Esophagus squamous epithelium (tissue), 5 donors: ENCODE results near the gene DDX52. TPM values are rescaled to one million over a fixed set of nuclear protein-coding genes. Genes with fewer than 3 reads are reported as not detected.
"Not testable (repeated sequence)": the region's sequence is repeated elsewhere in the genome, so short reads cannot be mapped to it uniquely, and the experiment has no call there.

Experiments
- DNase-seq: peaks from one replicate; lab custom pipeline; 2025; lab: John Stamatoyannopoulos, UW
- H3K27ac ChIP-seq, 4 donors: fragments of 200-600 bp; sonication (generic); one replicate each; pipeline ENCODE4 v1.5.1; 2016 to 2019; ENCODE audit warnings: mild to moderate bottlenecking in 1 of 4
- H3K27me3 ChIP-seq, 4 donors: fragments of 200-600 bp; sonication (generic); 1 replicate in 3 of 4; 2 replicates in 1 of 4; pipeline versions ENCODE4 v1.5.1 to v1.6.0; 2017 to 2021; ENCODE audit warnings: antibody characterized with exemption in 1 of 4
- H3K36me3 ChIP-seq, 3 donors: fragments of 200-600 bp; sonication (generic); one replicate each; pipeline ENCODE4 v1.5.1; 2016 to 2019
- H3K4me1 ChIP-seq, 3 donors: fragments of 200-600 bp; sonication (generic); one replicate each; pipeline ENCODE4 v1.5.1; 2017 to 2019
- H3K4me3 ChIP-seq, 4 donors: fragments of 200-600 bp; sonication (generic); 1 replicate in 3 of 4; 2 replicates in 1 of 4; pipeline ENCODE4 v1.5.1; 2016 to 2019; ENCODE audit warnings: mild to moderate bottlenecking in 2 of 4, moderate library complexity in 1 of 4
- H3K9me3 ChIP-seq, 3 donors: fragments of 200-600 bp; sonication (generic); one replicate each; pipeline ENCODE4 v1.5.1; 2016 to 2019
- POLR2A ChIP-seq, 4 donors: fragments of 450-650 bp; IDR thresholded peaks; one replicate each; pipeline ENCODE4 v1.6.1; 2017; ENCODE audit warnings: antibody characterized with exemption in 4 of 4, mild to moderate bottlenecking in 4 of 4, moderate library complexity in 3 of 4
- WGBS, 2 donors: methylation state at CpG; one replicate each; pipeline ENCODE4 v1.1.5; 2018; 5-methylcytosine and 5-hydroxymethylcytosine counted together
- intact Hi-C: fragments of 100-400 bp; cut with DNase I; formaldehyde crosslinking; loops from one replicate; pipeline ENCODE4 v1.15.0; 2022
- total RNA-seq, 4 donors: library from RNA; depleted of rRNA; stranded (reverse); fragments of >200 nt; gene quantifications; one replicate each; pipeline ENCODE4 v1.1.0, GENCODE V29; 2016
- TF ChIP-seq, protein P1 (sequence below), 6 experiments: fragments of 450-650 bp in 4 of 6; fragments of 200-600 bp in 2 of 6; sonication (generic) in 2 of 6; IDR thresholded peaks; one replicate each; pipeline ENCODE4 v1.5.1; 2016 to 2019; ENCODE audit warnings: antibody characterized with exemption in 6 of 6, mild to moderate bottlenecking in 4 of 6, moderate library complexity in 4 of 6
- donor health status: DM: yes; HTN: yes; CAD: no.

The DDX52 gene
- total RNA-seq, 4 donors from 2014 or later: 13.3 to 27.7 (median 21.6) TPM

DNA sequence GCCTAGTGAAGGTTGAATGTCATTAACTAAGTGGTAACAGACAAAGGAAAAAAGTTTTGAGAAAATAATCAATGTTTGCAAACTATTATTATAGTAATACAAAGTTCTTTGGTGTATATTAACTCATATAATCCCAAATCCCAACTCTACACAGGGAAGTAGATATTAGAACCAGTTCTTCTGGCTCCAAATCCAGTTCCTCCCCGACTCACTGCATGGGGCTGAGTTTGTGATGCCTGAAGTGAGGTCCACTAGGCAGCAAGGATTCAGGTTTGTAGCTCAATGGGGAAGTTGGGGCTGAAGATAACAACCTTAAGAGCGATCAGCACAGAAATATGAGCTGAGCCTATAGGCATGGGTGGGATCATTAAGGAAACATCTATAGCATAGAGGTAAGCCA lies 28.4 kb downstream of the DDX52 start:
- 65 to 76% methylated on average over 2 of the region's 2 CpGs for WGBS, 2 donors
- Histone ChIP-seq H3K4me3 (no peak overlapping the region), H3K27ac (peak overlapping the region in 2 of 4 donors; percentile 19 to 60), H3K4me1 (peaks cover 0 to 9% (median 2%) of the 10 kb centered on the region in 3 donors), H3K9me3 (no peaks in the 10 kb centered on the region), H3K27me3 (no peaks in the 10 kb centered on the region), H3K36me3 (peaks cover 0 to 75% (median 8%) of the 10 kb centered on the region in 3 donors)
- no peak for DNase-seq
- intact Hi-C loops: no loop called here
- TF ChIP-seq, protein P1, sequence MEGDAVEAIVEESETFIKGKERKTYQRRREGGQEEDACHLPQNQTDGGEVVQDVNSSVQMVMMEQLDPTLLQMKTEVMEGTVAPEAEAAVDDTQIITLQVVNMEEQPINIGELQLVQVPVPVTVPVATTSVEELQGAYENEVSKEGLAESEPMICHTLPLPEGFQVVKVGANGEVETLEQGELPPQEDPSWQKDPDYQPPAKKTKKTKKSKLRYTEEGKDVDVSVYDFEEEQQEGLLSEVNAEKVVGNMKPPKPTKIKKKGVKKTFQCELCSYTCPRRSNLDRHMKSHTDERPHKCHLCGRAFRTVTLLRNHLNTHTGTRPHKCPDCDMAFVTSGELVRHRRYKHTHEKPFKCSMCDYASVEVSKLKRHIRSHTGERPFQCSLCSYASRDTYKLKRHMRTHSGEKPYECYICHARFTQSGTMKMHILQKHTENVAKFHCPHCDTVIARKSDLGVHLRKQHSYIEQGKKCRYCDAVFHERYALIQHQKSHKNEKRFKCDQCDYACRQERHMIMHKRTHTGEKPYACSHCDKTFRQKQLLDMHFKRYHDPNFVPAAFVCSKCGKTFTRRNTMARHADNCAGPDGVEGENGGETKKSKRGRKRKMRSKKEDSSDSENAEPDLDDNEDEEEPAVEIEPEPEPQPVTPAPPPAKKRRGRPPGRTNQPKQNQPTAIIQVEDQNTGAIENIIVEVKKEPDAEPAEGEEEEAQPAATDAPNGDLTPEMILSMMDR (IDR thresholded peaks at IDR 0.05): no peak
- no peak for TF ChIP-seq POLR2A (IDR thresholded peaks at IDR 0.05)

DNA sequence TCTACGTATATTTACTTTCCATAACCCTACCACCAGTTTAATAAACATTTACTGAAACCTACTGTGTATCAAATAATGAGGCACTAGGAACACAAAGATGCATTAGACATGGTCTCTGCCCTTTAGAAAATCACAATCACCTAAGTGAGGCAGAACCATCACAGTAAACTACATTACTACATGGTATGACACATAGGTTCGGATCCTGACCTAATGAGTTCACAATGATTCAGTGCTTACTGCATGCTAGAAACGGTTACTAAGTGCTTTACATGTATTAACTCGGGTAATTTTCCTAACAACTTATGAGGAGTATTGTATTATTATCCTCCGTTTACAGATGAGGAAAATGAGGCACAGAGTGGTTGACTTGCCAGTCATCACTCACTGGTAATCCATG lies 28.9 kb downstream of the DDX52 start:
- no peak for DNase-seq
- TF ChIP-seq, protein P1 (IDR thresholded peaks at IDR 0.05): no peak
- no peak for TF ChIP-seq POLR2A (IDR thresholded peaks at IDR 0.05)
- Histone ChIP-seq H3K27ac (peak overlapping the region in 2 of 4 donors; percentile 19 to 60), H3K4me1 (peaks cover 0 to 13% (median 4%) of the 10 kb centered on the region in 3 donors), H3K4me3 (no peak overlapping the region), H3K9me3 (no peaks in the 10 kb centered on the region), H3K36me3 (peaks cover 0 to 71% (median 8%) of the 10 kb centered on the region in 3 donors), H3K27me3 (no peaks in the 10 kb centered on the region)
- WGBS, 2 donors: 57 to 63% methylated on average over 5 of the region's 5 CpGs
- intact Hi-C loops: no loop called here

GRCh38 chr17:37610971-37611370 lies 32.3 kb downstream of the DDX52 start:
- 79 to 83% methylated on average over 1 of the region's 1 CpG for WGBS, 2 donors
- H3K27me3 ChIP-seq: no peaks in the 10 kb centered on the region
- H3K9me3 ChIP-seq: no peaks in the 10 kb centered on the region
- H3K36me3 ChIP-seq: peaks cover 0 to 36% (median 3%) of the 10 kb centered on the region in 3 donors
- H3K27ac ChIP-seq: no peak overlapping the region
- TF ChIP-seq POLR2A (IDR thresholded peaks at IDR 0.05): no peak
- TF ChIP-seq, protein P1 (IDR thresholded peaks at IDR 0.05): no peak
- H3K4me1 ChIP-seq: peaks cover 5 to 38% (median 8%) of the 10 kb centered on the region in 3 donors
- H3K4me3 ChIP-seq: no peak overlapping the region
- no peak for DNase-seq
- intact Hi-C loops: no loop called here

- H3K4me1 ChIP-seq: peaks cover 8 to 47% (median 14%) of the 10 kb centered on the region in 3 donors
- DNase-seq, intact Hi-C loops, H3K27me3 ChIP-seq, H3K9me3 ChIP-seq: not testable (repeated sequence)
- peak overlapping the region; percentile 79 to 100 (median 90) for H3K4me3 ChIP-seq
- H3K27ac ChIP-seq: peak overlapping the region in 3 of 4 donors; percentile 95 to 98 (median 96)
- H3K36me3 ChIP-seq: peaks cover 0 to 30% (median 3%) of the 10 kb centered on the region in 3 donors
- 61 to 75% methylated on average over 5 of the region's 5 CpGs for WGBS, 2 donors
Observed at GRCh38 chr17:37610041-37610420, 33.2 kb downstream of the DDX52 start.

GRCh38 chr17:37609170-37610040 lies 33.8 kb downstream of the DDX52 start, which contains the start of gene SYNRG:
Gene SYNRG, minus strand, starts transcription at chr17:37609418. Its CDS starts 63 bp downstream, at chr17:37609355.
- peak within 1 kb of the TSS; percentile 92 to 98 (median 96) for H3K27ac ChIP-seq
- WGBS, 2 donors: 2 to 5% methylated on average over 11 to 17 of the region's 60 CpGs
- no peaks in the 10 kb centered on the region for H3K27me3 ChIP-seq
- intact Hi-C loops: no loop called here
- TF ChIP-seq, protein P1 (IDR thresholded peaks at IDR 0.05): peak in 5 of 6 experiments; percentile 28 to 51 (median 48)
- peak in 3 of 4 donors; percentile 71 to 89 (median 87) for TF ChIP-seq POLR2A (IDR thresholded peaks at IDR 0.05)
- H3K4me3 ChIP-seq: peak within 1 kb of the TSS; percentile 79 to 100 (median 90)
- peaks cover 0 to 24% (median 3%) of the 10 kb centered on the region in 3 donors for H3K36me3 ChIP-seq
- no peaks in the 10 kb centered on the region for H3K9me3 ChIP-seq
- peaks cover 8 to 53% (median 14%) of the 10 kb centered on the region in 3 donors for H3K4me1 ChIP-seq
- peak; percentile 84 for DNase-seq
